H1 (cell line): Measurements from ENCODE around the gene FLNC. TPM values are rescaled to one million over a fixed set of nuclear protein-coding genes. Genes with fewer than 3 reads are reported as not detected.

Experiments used
- CTCF ChIA-PET: fragments of 300-600 bp; sonication (Branson Sonifier 250); formaldehyde crosslinking; loops from one replicate; lab custom pipeline; 2021; ENCODE audit not compliant: partially characterized antibody; lab: Charles Lee
- POLR2A ChIA-PET: fragments of 300-600 bp; sonication (Branson Sonifier 250); formaldehyde crosslinking; loops from one replicate; lab custom pipeline; 2021; ENCODE audit warnings: inconsistent platforms; ENCODE audit not compliant: partially characterized antibody; lab: Charles Lee
- DNase-seq, 2 experiments: peaks; one replicate each; pipeline versions ENCODE4 v3.0.0 to v3.0.0-alpha.2; 2010 to 2022; ENCODE audit warnings: low spot score in 2 of 2, low read depth in 1 of 2, mixed read lengths in 1 of 2
- FAIRE-seq: peaks from 2 replicates; lab custom pipeline; 2011; peaks lifted over from hg19 to GRCh38; lab: Jason Lieb, UNC
- H2AFZ ChIP-seq: 2 replicates; pipeline ENCODE4 v1.8.1; 2012; ENCODE audit warnings: low read length, inconsistent platforms
- H2AK5ac ChIP-seq: 2 replicates; pipeline ENCODE4 v1.6.1; 2013; ENCODE audit warnings: low read depth, low read length
- H2BK120ac ChIP-seq: replicated peaks from 2 replicates; pipeline ENCODE3; 2013; ENCODE audit warnings: low read depth, low read length, inconsistent platforms
- H2BK12ac ChIP-seq: 2 replicates; pipeline ENCODE4 v1.6.1; 2013; ENCODE audit warnings: low read depth, low read length
- H2BK15ac ChIP-seq: 2 replicates; pipeline ENCODE4 v1.6.1; 2013; ENCODE audit warnings: low read length
- H2BK20ac ChIP-seq: 2 replicates; pipeline ENCODE4 v1.6.1; 2013; ENCODE audit warnings: low read length
- H2BK5ac ChIP-seq: 2 replicates; pipeline ENCODE4 v1.6.1; 2013; ENCODE audit warnings: low read depth, low read length
- H3K14ac ChIP-seq: 2 replicates; pipeline ENCODE4 v1.6.1; 2013; ENCODE audit warnings: inconsistent platforms; ENCODE audit not compliant: insufficient read length
- H3K18ac ChIP-seq: 2 replicates; pipeline ENCODE4 v1.6.1; 2013; ENCODE audit warnings: low read length; ENCODE audit errors: extremely low read depth
- H3K23ac ChIP-seq: 2 replicates; pipeline ENCODE4 v1.6.1; 2013; ENCODE audit warnings: inconsistent platforms; ENCODE audit not compliant: insufficient read length
- H3K23me2 ChIP-seq: 2 replicates; pipeline ENCODE4 v1.6.1; 2013; ENCODE audit warnings: low read depth, low read length
- H3K27ac ChIP-seq: 2 replicates; pipeline ENCODE4 v1.6.1; 2011; ENCODE audit warnings: low read depth, low read length, inconsistent platforms
- H3K27me3 ChIP-seq, 4 experiments: replicated peaks in 1 of 4; 1 replicate in 1 of 4; 2 replicates in 3 of 4; pipeline versions ENCODE4 v1.6.1 to v1.8.1; 2011 to 2013; ENCODE audit warnings: low read length in 3 of 4, mild to moderate bottlenecking in 3 of 4, inconsistent platforms in 2 of 4, mixed read lengths in 2 of 4, moderate library complexity in 1 of 4; ENCODE audit not compliant: control insufficient read depth in 3 of 4, insufficient read depth in 3 of 4; ENCODE audit errors: extremely low read depth in 1 of 4
- H3K36me3 ChIP-seq, 4 experiments: 2 replicates each; pipeline versions ENCODE4 v1.6.1 to v1.8.1; 2011 to 2013; ENCODE audit warnings: mild to moderate bottlenecking in 4 of 4, low read length in 3 of 4, moderate library complexity in 2 of 4, control low read depth in 1 of 4, inconsistent platforms in 1 of 4; ENCODE audit not compliant: insufficient read depth in 4 of 4, control insufficient read depth in 2 of 4
- H3K4ac ChIP-seq: replicated peaks from 2 replicates; pipeline ENCODE3; 2013; ENCODE audit warnings: low read length, low read depth, mixed read lengths, inconsistent platforms; ENCODE audit not compliant: insufficient read length
- H3K4me1 ChIP-seq, 4 experiments: replicated peaks in 1 of 4; 1 replicate in 1 of 4; 2 replicates in 3 of 4; pipeline versions ENCODE4 v1.6.1 to v1.8.1; 2011 to 2013; ENCODE audit warnings: low read length in 3 of 4, inconsistent platforms in 2 of 4, mixed read lengths in 1 of 4; ENCODE audit not compliant: insufficient read depth in 4 of 4, control insufficient read depth in 3 of 4
- H3K4me2 ChIP-seq, 2 experiments: 2 replicates each; pipeline versions ENCODE4 v1.6.1 to v1.8.1; 2011 to 2013; ENCODE audit warnings: low read depth in 2 of 2, low read length in 2 of 2, control low read depth in 1 of 2, inconsistent platforms in 1 of 2, mild to moderate bottlenecking in 1 of 2; ENCODE audit not compliant: insufficient read depth in 1 of 2
- H3K4me3 ChIP-seq, 4 experiments: fragments of 200-600, 300-600 bp in 1 of 4; sonication (generic), shearing (Covaris generic), sonication (Bioruptor Twin) in 1 of 4; 2 replicates each; pipeline versions ENCODE4 v1.5.1 to v1.8.1; 2011 to 2016; ENCODE audit warnings: low read length in 4 of 4, low read depth in 3 of 4, control low read depth in 2 of 4, inconsistent platforms in 2 of 4, mild to moderate bottlenecking in 2 of 4, mixed read lengths in 1 of 4, moderate library complexity in 1 of 4; ENCODE audit not compliant: insufficient read depth in 2 of 4; ENCODE audit errors: extremely low read depth in 1 of 4
- H3K56ac ChIP-seq: replicated peaks from 2 replicates; pipeline ENCODE3; 2013; ENCODE audit warnings: low read depth, mild to moderate bottlenecking, mixed read lengths, low read length, inconsistent platforms; ENCODE audit not compliant: insufficient read length
- H3K79me1 ChIP-seq: 2 replicates; pipeline ENCODE4 v1.6.1; 2013; ENCODE audit warnings: low read depth, low read length, control low read depth
- H3K79me2 ChIP-seq, 2 experiments: 2 replicates each; pipeline versions ENCODE4 v1.6.1 to v1.8.1; 2012 to 2013; ENCODE audit warnings: low read length in 2 of 2, mild to moderate bottlenecking in 2 of 2, inconsistent platforms in 1 of 2; ENCODE audit not compliant: insufficient read depth in 2 of 2, control insufficient read depth in 1 of 2
- H3K9ac ChIP-seq, 4 experiments: replicated peaks in 1 of 4; 1 replicate in 1 of 4; 2 replicates in 3 of 4; pipeline versions ENCODE4 v1.6.1 to v1.8.1; 2011 to 2013; ENCODE audit warnings: low read depth in 3 of 4, low read length in 3 of 4, control low read depth in 2 of 4, mild to moderate bottlenecking in 2 of 4, moderate library complexity in 2 of 4, inconsistent platforms in 1 of 4; ENCODE audit errors: extremely low read depth in 1 of 4
- H3K9me3 ChIP-seq, 2 experiments: 2 replicates each; pipeline versions ENCODE4 v1.6.1 to v1.8.1; 2012 to 2013; ENCODE audit warnings: mild to moderate bottlenecking in 2 of 2, moderate library complexity in 2 of 2, control low read depth in 1 of 2, inconsistent platforms in 1 of 2, low read depth in 1 of 2, low read length in 1 of 2, mixed read lengths in 1 of 2; ENCODE audit not compliant: insufficient read depth in 2 of 2
- H4K20me1 ChIP-seq, 2 experiments: replicated peaks in 1 of 2; 2 replicates each; pipeline versions ENCODE3 to v1.8.1; 2011 to 2013; ENCODE audit warnings: inconsistent platforms in 2 of 2, low read length in 2 of 2, mild to moderate bottlenecking in 1 of 2; ENCODE audit not compliant: insufficient read depth in 2 of 2, control insufficient read depth in 1 of 2
- H4K5ac ChIP-seq: 2 replicates; pipeline ENCODE4 v1.6.1; 2013; ENCODE audit warnings: low read length, low read depth, mixed read lengths, inconsistent platforms; ENCODE audit not compliant: insufficient read length
- H4K8ac ChIP-seq: 2 replicates; pipeline ENCODE4 v1.8.0; 2013; ENCODE audit warnings: mild to moderate bottlenecking, moderate library complexity, low read length, inconsistent platforms; ENCODE audit not compliant: insufficient read depth; ENCODE audit errors: extremely low read depth
- H4K91ac ChIP-seq: replicated peaks from 2 replicates; pipeline ENCODE3; 2013; ENCODE audit warnings: low read length, mixed read lengths, inconsistent platforms; ENCODE audit not compliant: insufficient read length
- BRCA1 ChIP-seq: IDR thresholded peaks from 2 replicates; pipeline ENCODE4 v1.6.1; 2012; ENCODE audit warnings: low read depth, low read length, improper control_type of control experiment
- CHD2 ChIP-seq: IDR thresholded peaks from 2 replicates; pipeline ENCODE4 v1.6.1; 2012; ENCODE audit warnings: low read length, improper control_type of control experiment
- EP300 ChIP-seq, 2 experiments: IDR thresholded peaks; 1 replicate in 1 of 2; 2 replicates in 1 of 2; pipeline ENCODE4 v1.6.1; 2011 to 2012; ENCODE audit warnings: low read depth in 2 of 2, low read length in 2 of 2, mild to moderate bottlenecking in 2 of 2, borderline replicate concordance in 1 of 2, inconsistent platforms in 1 of 2, moderate library complexity in 1 of 2
- GTF2F1 ChIP-seq: IDR thresholded peaks from 2 replicates; pipeline ENCODE4 v1.6.1; 2012; ENCODE audit warnings: low read depth, low read length, improper control_type of control experiment, borderline replicate concordance
- KDM1A ChIP-seq: fragments of 200-600, 300-600 bp; sonication (generic); IDR thresholded peaks from 2 replicates; pipeline ENCODE4 v1.7.1; 2016; ENCODE audit warnings: mild to moderate bottlenecking, low read length, borderline replicate concordance
- KDM4A ChIP-seq: IDR thresholded peaks from one replicate; pipeline ENCODE4 v1.7.1; 2012; ENCODE audit warnings: low read depth, mild to moderate bottlenecking, moderate library complexity, low read length, inconsistent platforms; ENCODE audit not compliant: severe bottlenecking
- NRF1 ChIP-seq: IDR thresholded peaks from 2 replicates; pipeline ENCODE4 v1.6.1; 2011; ENCODE audit warnings: mild to moderate bottlenecking, low read depth, low read length, improper control_type of control experiment
- POU5F1 ChIP-seq: IDR thresholded peaks from 2 replicates; pipeline ENCODE4 v1.6.1; 2011; ENCODE audit warnings: low read depth, mild to moderate bottlenecking, low read length, moderate library complexity
- RNF2 ChIP-seq: fragments of 200-900, 300-1000 bp; sonication (generic); IDR thresholded peaks from 2 replicates; pipeline ENCODE4 v1.7.1; 2016; ENCODE audit warnings: borderline replicate concordance, low read depth, mild to moderate bottlenecking, antibody characterized with exemption, low read length; ENCODE audit not compliant: poor library complexity, severe bottlenecking; ENCODE audit errors: missing control alignments
- SIRT6 ChIP-seq: IDR thresholded peaks from one replicate; pipeline ENCODE4 v1.7.1; 2012; ENCODE audit warnings: low read length, inconsistent platforms
- SIX5 ChIP-seq: IDR thresholded peaks from 2 replicates; pipeline ENCODE4 v1.6.1; 2011; ENCODE audit warnings: mild to moderate bottlenecking, low read depth, low read length
- SP1 ChIP-seq: IDR thresholded peaks from 2 replicates; pipeline ENCODE4 v1.6.1; 2011; ENCODE audit warnings: low read depth, low read length
- SRF ChIP-seq: IDR thresholded peaks from 2 replicates; pipeline ENCODE4 v1.6.1; 2011; ENCODE audit warnings: mild to moderate bottlenecking, low read depth, low read length, moderate library complexity
- WGBS, 2 experiments: shearing (Covaris generic) in 1 of 2; methylation state at CpG; one replicate each; pipeline versions ENCODE4 v1.1.6 to v1.1.7; 2013 to 2015; ENCODE audit warnings: low lambda C conversion rate in 2 of 2, mixed read lengths in 2 of 2, inconsistent platforms in 1 of 2, low coverage in 1 of 2, missing lambda C conversion rate in 1 of 2; ENCODE audit not compliant: insufficient replicate concordance in 2 of 2, insufficient coverage in 1 of 2, insufficient read length in 1 of 2; ENCODE audit errors: extremely low coverage in 1 of 2, missing lambda C conversion rate in 1 of 2; 5-methylcytosine and 5-hydroxymethylcytosine counted together
- polyA plus RNA-seq, 7 experiments: library from polyadenylated mRNA; depleted of rRNA in 3 of 7; stranded (reverse) in 5 of 7; unstranded in 2 of 7; fragments of >200 nt in 5 of 7; fragments of 200-250 nt in 2 of 7; gene quantifications; 1 replicate in 5 of 7; 2 replicates in 1 of 7; 4 replicates in 1 of 7; pipeline versions ENCODE4 v1.2.1 to v1.2.3, GENCODE V29; 2011 to 2013; ENCODE audit warnings: missing spikeins in 2 of 7, mixed read lengths in 2 of 7
- total RNA-seq: library from RNA; stranded (reverse); fragmentation: NEBNext Ultra II Directional; extraction: Animal tissue kit (Norgen Biotek cat#: 25700); gene quantifications from 2 replicates; pipeline ENCODE4 v1.2.1, GENCODE V29; 2021
- TF ChIP-seq, protein P1 (sequence below): IDR thresholded peaks from 2 replicates; pipeline ENCODE4 v1.6.1; 2012; ENCODE audit warnings: inconsistent platforms

FLNC gene
- total and polyA plus RNA-seq, 2 of the 8 experiments (the other 6 are each of a cell fraction or from before 2014, with no cell fraction given) = 1.9 to 10.7 TPM

- Histone ChIP-seq H3K4me1 (peaks cover 0 to 5% (median 5%) of the 10 kb centered on the region in 4 experiments; a peak in 6 of 7 replicates), H4K91ac (no peak overlapping the region), H3K9me3 (no peaks in the 10 kb centered on the region), H2BK15ac (no peak overlapping the region), H3K56ac (no peak overlapping the region), H3K9ac (no peak overlapping the region), H3K4ac (no peak overlapping the region), H3K14ac (no peak overlapping the region), H2BK5ac (no peak overlapping the region), H3K4me3 (no peak overlapping the region), H4K20me1 (peaks cover 0 to 2% of the 10 kb centered on the region in 2 experiments), H2BK20ac (no peak overlapping the region), H2BK12ac (no peak overlapping the region), H3K4me2 (no peak overlapping the region), H3K36me3 (no peaks in the 10 kb centered on the region), H3K18ac (no peak overlapping the region), H3K79me2 (no peaks in the 10 kb centered on the region), H3K23ac (no peak overlapping the region), H3K27me3 (no peaks in the 10 kb centered on the region; a peak in 1 of 7 replicates), H4K8ac (no peak overlapping the region; the same call in 1 of the 2 replicates), H2AFZ (no peak overlapping the region), H3K79me1 (no peaks in the 10 kb centered on the region), H4K5ac (no peak overlapping the region), H2BK120ac (no peak overlapping the region), H3K23me2 (no peaks in the 10 kb centered on the region), H2AK5ac (no peak overlapping the region), H3K27ac (no peak overlapping the region)
- FAIRE-seq = no peak
- no peak for DNase-seq
- WGBS, 2 experiments = 91% methylated on average over 15 of the region's 19 CpGs; no CpG with 5 or more reads in 1 of the 2 experiments
- POLR2A ChIA-PET = interaction anchor here (1.0 kb wide), 1 partner anchor 14 kb away, joined by 4 read pairs; no protein-coding TSS in a partner anchor
- CTCF ChIA-PET = interaction anchor here (0.5 to 11.5 kb wide), 6 partner anchors 12 to 424 kb away, joined by 3 to 148 read pairs (median 38); partner anchors contain the start of gene ATP6V1F
- TF ChIP-seq SRF (no peak), SIX5 (no peak), POU5F1 (no peak), NRF1 (no peak), RNF2 (no peak), SIRT6 (no peak), KDM1A (no peak), KDM4A (no peak), CHD2 (no peak), BRCA1 (no peak), EP300 (IDR thresholded peaks at IDR 0.05; ENCODE audit: borderline replicate concordance in 1 of 2, low read depth in 2 of 2, low read length in 2 of 2) (no peak), GTF2F1 (no peak), SP1 (no peak)
- TF ChIP-seq, protein P1, sequence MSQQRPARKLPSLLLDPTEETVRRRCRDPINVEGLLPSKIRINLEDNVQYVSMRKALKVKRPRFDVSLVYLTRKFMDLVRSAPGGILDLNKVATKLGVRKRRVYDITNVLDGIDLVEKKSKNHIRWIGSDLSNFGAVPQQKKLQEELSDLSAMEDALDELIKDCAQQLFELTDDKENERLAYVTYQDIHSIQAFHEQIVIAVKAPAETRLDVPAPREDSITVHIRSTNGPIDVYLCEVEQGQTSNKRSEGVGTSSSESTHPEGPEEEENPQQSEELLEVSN = no peak
Observed at GRCh38 chr7:128845987-128846386, 15.8 kb downstream of the FLNC start.
